PC-3 (cell line): ENCODE measurements around the gene FBXL19. TPM values are rescaled to one million over a fixed set of nuclear protein-coding genes. Genes with fewer than 3 reads are reported as not detected.

Source experiments
- ATAC-seq: fragments of 200-7000 bp; cut with Tn5 transposase; 2 replicates; pipeline ENCODE4 v1.9.1; 2020; ENCODE audit warnings: mild to moderate bottlenecking, moderate library complexity
- BruUV-seq: library from RNA; stranded (reverse); fragments of 400-500 nt; replicated peaks from 2 replicates; lab custom pipeline; 2021; lab: Mats Ljungman, UMichigan
- CTCF ChIA-PET: fragments of 300-600 bp; sonication (Branson Sonifier 250); formaldehyde crosslinking; loops from one replicate; lab custom pipeline; 2022; ENCODE audit warnings: antibody characterized with exemption; lab: Charles Lee
- POLR2A ChIA-PET: fragments of 300-600 bp; sonication (Branson Sonifier 250); formaldehyde crosslinking; loops from one replicate; lab custom pipeline; 2022; ENCODE audit warnings: antibody characterized with exemption; ENCODE audit not compliant: unreplicated experiment; lab: Charles Lee
- DNase-seq: peaks from one replicate; pipeline ENCODE4 v3.0.0-alpha.2; 2015
- H2AFZ ChIP-seq: fragments of 300-600 bp; sonication (generic); 2 replicates; pipeline ENCODE4 v1.6.0; 2016; ENCODE audit warnings: antibody characterized with exemption, low read length
- H3F3A ChIP-seq: fragments of 300-600 bp; sonication (generic); one replicate; pipeline ENCODE4 v1.6.0; 2017; ENCODE audit warnings: antibody characterized with exemption, low read length, control low read depth, mild to moderate bottlenecking; ENCODE audit not compliant: unreplicated experiment
- H3K27ac ChIP-seq: fragments of 300-600 bp; sonication (generic); 2 replicates; pipeline ENCODE4 v1.5.1; 2016; ENCODE audit warnings: mild to moderate bottlenecking, low read length
- H3K27me3 ChIP-seq: fragments of 300-600 bp; sonication (generic); 2 replicates; pipeline ENCODE4 v1.6.1; 2016; ENCODE audit warnings: low read length, mixed read lengths
- H3K36me3 ChIP-seq: fragments of 300-600 bp; sonication (generic); 2 replicates; pipeline ENCODE4 v1.6.1; 2016; ENCODE audit warnings: low read depth, mixed run types, low read length, mixed read lengths
- H3K4me1 ChIP-seq: fragments of 300-600 bp; sonication (generic); 2 replicates; pipeline ENCODE4 v1.5.1; 2016; ENCODE audit warnings: low read length; ENCODE audit not compliant: insufficient read depth
- H3K4me2 ChIP-seq: fragments of 300-600 bp; sonication (generic); 2 replicates; pipeline ENCODE4 v1.6.0; 2016; ENCODE audit warnings: low read length
- H3K4me3 ChIP-seq: fragments of 300-600 bp; sonication (generic); 2 replicates; pipeline ENCODE4 v1.5.1; 2016; ENCODE audit warnings: mild to moderate bottlenecking, low read length, mixed read lengths
- H3K79me2 ChIP-seq: fragments of 300-600 bp; sonication (generic); 2 replicates; pipeline ENCODE4 v1.6.1; 2017; ENCODE audit warnings: low read length, mixed read lengths
- H3K9ac ChIP-seq: fragments of 300-600 bp; sonication (generic); 2 replicates; pipeline ENCODE4 v1.6.0; 2016; ENCODE audit warnings: mild to moderate bottlenecking, low read length
- H3K9me2 ChIP-seq: fragments of 300-600 bp; sonication (generic); replicated peaks from 2 replicates; pipeline ENCODE4 v1.6.1; 2016; ENCODE audit warnings: mixed run types, low read length, mixed read lengths
- H3K9me3 ChIP-seq: fragments of 300-600 bp; sonication (generic); 2 replicates; pipeline ENCODE4 v1.6.1; 2016; ENCODE audit warnings: low read length, mixed read lengths
- H4K20me1 ChIP-seq: fragments of 300-600 bp; sonication (generic); 2 replicates; pipeline ENCODE4 v1.6.1; 2016; ENCODE audit warnings: low read length, mixed read lengths
- CTCF ChIP-seq: fragments of 300-600 bp; sonication (generic); conservative IDR thresholded peaks from 2 replicates; pipeline ENCODE4 v1.5.1; 2017; ENCODE audit warnings: antibody characterized with exemption, low read depth, mild to moderate bottlenecking, low read length
- EZH2 ChIP-seq: fragments of 300-600 bp; sonication (generic); IDR thresholded peaks from one replicate; pipeline ENCODE4 v1.6.1; 2017; ENCODE audit warnings: antibody characterized with exemption, mild to moderate bottlenecking, low read length; ENCODE audit not compliant: unreplicated experiment
- EZH2phosphoT487 ChIP-seq: fragments of 300-600 bp; sonication (generic); IDR thresholded peaks from 2 replicates; pipeline ENCODE4 v1.6.1; 2018; ENCODE audit warnings: mild to moderate bottlenecking, antibody characterized with exemption, low read length, borderline replicate concordance
- intact Hi-C: fragments of 100-400 bp; cut with micrococcal nuclease; formaldehyde crosslinking; loops from 2 replicates; pipeline ENCODE4 v1.9.0; 2023
- total RNA-seq: library from RNA; depleted of rRNA; stranded (reverse); fragments of >200 nt; gene quantifications from 2 replicates; pipeline ENCODE4 v1.2.3, GENCODE V29; 2014

The FBXL19 gene
- total RNA-seq, 1 experiment from 2014 or later, result 36.2 TPM

GRCh38 chr16:30991052-30991451 lies 67.7 kb downstream of the FBXL19 start:
- no peak overlapping the region for H2AFZ ChIP-seq
- ChIA-PET CTCF (no interaction called here), POLR2A (no interaction called here)
- H3K79me2 ChIP-seq, result no peaks in the 10 kb centered on the region
- no peaks in the 10 kb centered on the region for H3K36me3 ChIP-seq
- DNase-seq, result no peak
- H3K9me2 ChIP-seq, result no peaks in the 10 kb centered on the region
- no peak for ATAC-seq
- no peak overlapping the region for H3K27ac ChIP-seq
- no peaks in the 10 kb centered on the region for H3K9me3 ChIP-seq
- no peaks in the 10 kb centered on the region; the same call in 1 of the 2 replicates for H3K4me1 ChIP-seq
- no peak for TF ChIP-seq EZH2
- TF ChIP-seq EZH2phosphoT487, result no peak
- TF ChIP-seq CTCF, result no peak
- no peaks in the 10 kb centered on the region for H3F3A ChIP-seq
- H3K27me3 ChIP-seq, result no peaks in the 10 kb centered on the region
- H3K9ac ChIP-seq, result no peak overlapping the region
- no peak overlapping the region for H3K4me3 ChIP-seq
- no peak overlapping the region for H3K4me2 ChIP-seq
- no peaks in the 10 kb centered on the region for H4K20me1 ChIP-seq
- intact Hi-C loops, result no loop called here
- BruUV-seq, result no TSS peak

- Histone ChIP-seq H3K4me2 (no peak overlapping the region), H3K4me1 (peaks cover 7% of the 10 kb centered on the region; the same call in 1 of the 2 replicates), H3K9me2 (no peaks in the 10 kb centered on the region), H3K4me3 (no peak overlapping the region), H3K27me3 (no peaks in the 10 kb centered on the region), H3F3A (no peaks in the 10 kb centered on the region), H2AFZ (no peak overlapping the region), H3K9me3 (no peaks in the 10 kb centered on the region), H4K20me1 (no peaks in the 10 kb centered on the region), H3K27ac (no peak overlapping the region), H3K36me3 (no peaks in the 10 kb centered on the region), H3K9ac (no peak overlapping the region), H3K79me2 (no peaks in the 10 kb centered on the region)
- POLR2A ChIA-PET, result no interaction called here
- ATAC-seq (no peak), DNase-seq (no peak)
- intact Hi-C loops, result no loop called here
- TF ChIP-seq CTCF, result no peak
- no TSS peak for BruUV-seq
- CTCF ChIA-PET, result no interaction called here
Measured at GRCh38 chr16:30992276-30992780, 69.0 kb downstream of the FBXL19 start.

GRCh38 chr16:30992931-30993816 lies 69.8 kb downstream of the FBXL19 start:
- Histone ChIP-seq H3K79me2 (no peaks in the 10 kb centered on the region), H3K9ac (no peak overlapping the region), H2AFZ (no peak overlapping the region), H4K20me1 (no peaks in the 10 kb centered on the region), H3K4me3 (no peak overlapping the region), H3K27ac (no peak overlapping the region), H3F3A (no peaks in the 10 kb centered on the region), H3K27me3 (no peaks in the 10 kb centered on the region), H3K4me2 (no peak overlapping the region), H3K36me3 (no peaks in the 10 kb centered on the region), H3K9me3 (no peaks in the 10 kb centered on the region), H3K4me1 (peaks cover 16% of the 10 kb centered on the region), H3K9me2 (no peaks in the 10 kb centered on the region)
- no peak for DNase-seq
- ChIA-PET CTCF (no interaction called here), POLR2A (no interaction called here)
- ATAC-seq, result no peak
- no peak for TF ChIP-seq EZH2phosphoT487
- no peak for TF ChIP-seq EZH2
- no peak for TF ChIP-seq CTCF
- intact Hi-C loops, result no loop called here
- BruUV-seq, result no TSS peak
